Body of pancreas (tissue), 4 donors: ENCODE results near the gene SNAP23.

Experiments
- CTCF ChIP-seq, 7 experiments: fragments of 450-650 bp in 4 of 7; fragments of 200-600 bp in 3 of 7; sonication (generic) in 3 of 7; IDR thresholded peaks; one replicate each; pipeline ENCODE4 v1.5.1; 2016 to 2019; ENCODE audit warnings: antibody characterized with exemption in 7 of 7
- POLR2A ChIP-seq, 3 donors: fragments of 450-650 bp; IDR thresholded peaks; one replicate each; pipeline ENCODE4 v1.6.1; 2016; ENCODE audit warnings: antibody characterized with exemption in 3 of 3, mild to moderate bottlenecking in 2 of 3

GRCh38 chr15:42461261-42461660, 34.2 kb upstream of the SNAP23 start:
- no peak for TF ChIP-seq POLR2A (IDR thresholded peaks at IDR 0.05)
- TF ChIP-seq CTCF (IDR thresholded peaks at IDR 0.05): no peak
